GM21717 (cell line): ENCODE results near the gene SART1.
"Not testable (repeated sequence)": the region's sequence is repeated elsewhere in the genome, so short reads cannot be mapped to it uniquely, and the experiment has no call there.

Experiments used
- ATAC-seq: cut with Tn5 transposase; IDR thresholded peaks from one replicate; pipeline ENCODE4 v1.9.1; 2021; ENCODE audit warnings: mild to moderate bottlenecking, moderate library complexity; ENCODE audit not compliant: unreplicated experiment

SART1 gene

GRCh38 chr11:65931773-65932557, 29.6 kb upstream of the SART1 start:
- ATAC-seq = no peak

DNA sequence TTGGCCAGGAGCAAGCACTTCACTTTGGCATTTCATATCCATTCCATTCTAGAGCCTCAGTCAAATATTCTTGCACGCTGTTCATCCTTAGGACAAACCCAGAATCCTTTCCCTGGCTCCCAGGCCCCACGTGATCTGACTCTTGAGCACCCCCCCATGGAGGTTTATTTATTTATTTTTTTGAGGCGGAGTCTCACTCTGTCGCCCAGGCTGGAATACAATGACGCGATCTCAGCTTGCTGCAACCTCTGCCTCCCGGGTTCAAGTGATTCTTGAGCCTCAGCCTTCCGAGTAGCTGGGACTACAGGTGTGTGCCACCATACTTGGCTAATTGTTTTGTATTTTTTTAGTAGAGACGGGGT, 29.0 kb upstream of the SART1 start:
- no peak for ATAC-seq

DNA sequence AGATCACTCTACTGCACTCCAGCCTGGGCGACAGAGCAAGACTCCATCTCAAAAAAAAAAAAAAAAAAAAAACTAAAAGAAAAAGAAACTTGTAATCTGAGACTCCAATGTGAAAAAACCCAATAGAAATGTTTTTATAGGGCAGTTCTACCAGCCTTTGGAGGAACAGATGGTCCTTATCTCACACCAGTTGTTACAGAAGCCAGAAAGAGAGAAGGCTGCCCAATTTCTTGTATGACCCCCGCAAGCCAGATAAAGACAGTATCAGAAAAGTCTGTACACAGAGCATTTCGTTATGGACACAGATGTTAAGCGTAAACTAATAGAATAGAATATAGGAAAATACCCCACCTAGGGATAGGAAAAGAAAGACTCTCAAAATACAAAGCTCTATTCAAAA, 27.5 kb upstream of the SART1 start:
- ATAC-seq = no peak

DNA sequence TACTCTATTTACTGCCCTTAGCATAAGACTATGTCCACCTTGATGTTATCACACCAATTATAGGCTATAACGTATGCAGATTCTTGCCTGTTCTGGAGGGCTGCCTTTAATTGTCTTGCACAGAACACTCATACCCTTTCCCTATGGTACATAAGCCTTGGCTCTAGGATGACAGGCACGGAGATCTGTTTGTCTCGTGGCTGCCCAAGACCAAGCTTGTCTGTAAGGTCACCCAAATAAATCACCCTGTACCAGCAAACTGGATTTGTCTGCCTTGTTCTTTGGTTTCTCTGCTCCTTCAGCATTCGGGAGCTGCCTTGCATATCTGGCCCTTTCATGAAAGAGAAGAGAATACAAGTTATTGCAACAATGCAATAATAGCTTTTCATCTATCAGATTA, 23.8 kb upstream of the SART1 start:
- ATAC-seq = no peak

GRCh38 chr11:65941720-65942310, 19.7 kb upstream of the SART1 start:
- ATAC-seq = no peak

DNA sequence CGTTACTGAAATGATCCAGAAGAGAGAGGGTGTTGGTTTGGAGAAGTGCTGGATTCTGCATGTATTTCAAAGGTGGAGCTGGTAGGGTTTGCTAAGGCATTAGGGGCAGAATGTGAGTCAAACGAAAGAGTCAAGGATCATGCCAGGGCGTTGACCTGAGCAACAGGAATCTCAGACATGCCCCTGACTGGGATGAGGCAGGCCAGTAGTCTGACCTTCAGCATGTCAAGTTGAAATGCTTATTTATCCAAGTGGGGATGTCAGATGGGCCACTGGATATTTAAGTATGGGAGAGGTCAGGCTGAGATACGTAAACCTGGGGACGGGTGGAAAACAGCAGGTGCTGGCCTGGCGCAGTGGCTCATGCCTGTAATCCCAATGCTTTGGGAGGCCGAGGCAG, 19.0 kb upstream of the SART1 start:
- no peak for ATAC-seq

GRCh38 chr11:65944191-65944590, 17.3 kb upstream of the SART1 start:
- ATAC-seq = no peak

GRCh38 chr11:65944767-65945166, 16.8 kb upstream of the SART1 start:
- no peak for ATAC-seq

DNA sequence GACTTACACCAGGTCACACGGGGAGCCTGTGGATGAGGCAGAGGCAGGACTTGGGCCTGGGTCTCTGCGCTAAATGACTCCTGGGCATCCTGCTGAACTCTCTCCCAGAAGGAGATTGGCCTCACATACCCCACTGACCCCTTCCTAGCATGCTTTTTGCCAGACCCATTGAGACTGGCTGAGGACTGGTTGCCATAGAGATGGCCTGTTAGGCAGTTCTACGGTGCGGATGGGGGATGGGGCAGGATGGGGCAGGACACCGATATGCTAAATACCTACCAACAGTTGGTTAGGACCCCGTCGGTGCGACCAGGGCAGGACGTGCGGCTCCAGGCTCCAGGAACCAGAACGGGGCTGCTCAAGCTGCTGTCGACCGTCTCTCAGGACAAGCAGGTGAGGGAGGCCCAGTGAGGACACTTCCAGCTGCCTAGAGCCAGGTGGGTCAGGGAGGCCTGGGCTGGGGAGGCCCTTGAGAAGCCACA, 16.1 kb upstream of the SART1 start, which contains the start of gene TSGA10IP:
TSGA10IP (plus strand) TSS at position 51 of the 482 bp plus-strand sequence; CDS start at position 247, 196 bp downstream.
- ATAC-seq = no peak

DNA sequence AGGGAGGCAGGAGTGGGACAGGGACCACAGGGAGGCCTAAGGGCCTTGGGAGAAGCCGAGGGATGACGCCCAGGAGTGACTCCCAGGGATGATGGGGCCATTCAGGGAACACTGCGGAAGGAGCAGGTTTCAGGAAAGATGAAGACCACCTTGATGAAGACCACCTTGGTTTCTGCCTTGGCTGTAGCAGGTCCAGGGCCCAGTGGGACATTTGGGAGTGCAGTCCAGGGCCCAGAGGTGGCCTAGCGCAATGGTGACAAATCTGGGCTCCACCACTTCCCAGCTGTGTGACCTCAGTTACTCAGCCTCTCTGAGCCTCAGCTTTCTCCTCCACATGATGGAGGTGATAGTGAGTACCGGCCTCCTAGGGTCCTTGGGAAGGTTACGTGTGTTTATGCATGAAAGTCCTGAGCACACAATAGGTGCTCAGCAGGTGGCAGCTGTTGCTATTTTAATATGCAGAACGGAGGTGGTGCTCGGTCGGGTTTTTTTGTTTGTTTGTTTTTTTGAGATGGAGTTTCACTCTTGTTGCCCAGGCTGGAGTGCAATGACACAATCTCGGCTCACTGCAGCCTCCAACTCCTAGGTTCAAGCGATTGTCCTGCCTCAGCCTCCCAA, 15.5 kb upstream of the SART1 start:
- no peak for ATAC-seq

GRCh38 chr11:65946655-65947054, 14.9 kb upstream of the SART1 start:
- ATAC-seq = no peak

DNA sequence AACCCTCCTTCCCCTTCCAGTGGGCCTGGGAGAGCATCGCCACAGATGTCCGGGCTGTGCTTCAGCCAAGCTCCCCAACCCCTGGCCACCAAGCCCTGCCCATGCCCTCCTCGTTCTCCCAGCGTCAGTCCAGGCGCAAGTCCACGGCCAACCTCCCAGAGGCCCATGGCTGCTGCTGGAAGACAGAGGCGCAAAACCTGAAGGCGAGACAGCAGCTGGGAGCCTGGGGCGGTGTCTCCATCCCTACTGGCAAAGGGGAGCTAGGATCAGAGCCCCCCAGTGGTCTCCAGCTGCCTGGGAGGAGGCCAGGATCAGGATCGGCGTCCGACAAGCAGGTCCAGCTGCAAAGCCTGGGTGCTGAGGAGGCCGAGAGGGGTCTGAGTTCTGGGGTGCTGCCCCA, 14.4 kb upstream of the SART1 start:
- no peak for ATAC-seq

GRCh38 chr11:65947603-65948125, 13.9 kb upstream of the SART1 start:
- no peak for ATAC-seq

- ATAC-seq = not testable (repeated sequence)
Observed at GRCh38 chr11:65950711-65951110, 10.8 kb upstream of the SART1 start.

DNA sequence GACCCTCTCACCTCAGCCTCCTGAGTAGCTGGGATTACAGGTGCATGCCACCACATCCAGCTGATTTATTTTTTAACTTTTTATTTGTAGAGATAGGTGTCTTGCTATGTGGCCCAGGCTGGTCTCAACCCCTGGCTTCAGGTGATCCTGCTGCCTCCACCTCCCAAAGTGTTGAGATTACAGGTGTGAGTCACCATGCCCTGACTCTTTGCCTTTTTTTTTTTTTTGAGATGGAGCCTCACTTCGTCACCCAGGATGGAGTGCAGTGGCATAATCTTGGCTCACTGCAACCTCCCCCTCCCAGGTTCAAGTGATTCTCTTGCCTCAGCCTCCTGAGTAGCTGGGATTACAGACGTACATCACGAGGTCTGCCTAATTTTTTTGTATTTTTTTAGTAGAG, 9.9 kb upstream of the SART1 start:
- not testable (repeated sequence) for ATAC-seq

- no peak for ATAC-seq
Observed at GRCh38 chr11:65952052-65952521, 9.4 kb upstream of the SART1 start.

GRCh38 chr11:65953471-65953870, 8.1 kb upstream of the SART1 start:
- no peak for ATAC-seq

DNA sequence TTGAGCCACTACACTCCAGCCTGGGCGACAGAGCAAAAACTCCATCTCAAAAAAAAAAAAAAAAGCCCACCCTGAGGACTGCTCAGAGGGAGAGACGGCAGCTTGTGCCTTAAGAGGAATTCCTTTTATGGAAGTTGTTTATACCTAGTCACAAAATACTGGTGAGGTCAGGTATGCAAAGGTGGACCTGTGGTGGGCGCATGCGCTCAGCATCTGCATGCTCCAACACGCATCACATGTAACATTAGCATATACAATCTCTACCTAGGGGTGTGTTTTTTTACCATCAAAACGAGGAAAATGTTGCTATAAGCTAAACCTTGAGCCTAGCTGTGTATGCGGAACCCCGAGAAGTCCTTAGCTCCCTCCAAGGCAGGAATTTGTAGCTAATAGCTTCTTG, 6.8 kb upstream of the SART1 start:
- ATAC-seq = no peak

DNA sequence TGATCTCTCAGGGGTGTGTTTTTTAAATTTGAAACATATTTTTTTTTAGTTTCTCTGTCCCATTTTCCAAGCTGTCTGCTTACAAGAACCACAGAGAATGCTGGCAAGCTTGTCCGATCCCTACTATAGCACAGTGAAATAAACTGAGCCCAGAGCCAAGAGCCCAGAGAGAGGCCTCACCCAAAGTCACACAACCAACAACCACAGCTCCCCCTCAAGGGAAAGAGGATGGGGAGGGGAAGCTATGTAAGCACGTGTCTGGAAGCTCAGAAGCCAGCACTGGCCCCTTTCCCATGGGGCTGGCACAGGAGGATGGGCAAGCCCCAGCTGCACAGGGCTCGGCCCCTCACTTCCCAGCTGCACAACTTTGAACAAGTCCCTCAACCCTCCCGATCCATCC, 3.2 kb upstream of the SART1 start:
- no peak for ATAC-seq

DNA sequence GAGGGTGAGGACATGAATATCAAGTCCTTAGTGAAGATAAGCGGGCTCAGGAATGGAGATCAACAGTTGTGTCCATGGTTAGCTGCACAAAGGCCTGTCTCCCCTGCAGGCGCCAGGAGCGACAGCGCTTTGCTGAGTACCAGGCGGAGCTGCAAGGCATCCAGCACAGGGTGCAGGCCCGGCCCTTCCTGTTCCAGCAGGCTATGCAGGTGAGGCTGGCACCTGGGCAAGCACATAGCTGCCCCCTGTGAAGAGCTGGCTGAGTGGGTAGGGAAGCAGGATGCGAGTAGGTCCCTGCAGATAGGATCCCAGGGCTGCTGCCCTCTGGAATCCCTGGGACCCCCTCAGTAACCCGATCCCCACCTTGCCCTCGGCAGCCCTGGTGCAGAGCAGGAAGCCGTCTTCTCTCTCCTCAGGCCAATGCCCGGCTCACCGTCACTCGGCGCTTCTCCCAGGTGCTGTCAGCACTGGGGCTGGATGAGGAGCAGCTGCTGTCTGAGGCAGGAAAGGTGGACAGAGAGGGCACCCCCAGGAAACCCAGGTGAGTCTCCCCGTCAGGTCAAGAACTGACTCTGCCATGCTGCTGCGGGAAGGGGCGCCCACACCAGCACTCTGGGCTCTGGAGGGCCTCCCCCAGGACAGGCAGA, 2.6 kb upstream of the SART1 start:
- ATAC-seq = no peak

DNA sequence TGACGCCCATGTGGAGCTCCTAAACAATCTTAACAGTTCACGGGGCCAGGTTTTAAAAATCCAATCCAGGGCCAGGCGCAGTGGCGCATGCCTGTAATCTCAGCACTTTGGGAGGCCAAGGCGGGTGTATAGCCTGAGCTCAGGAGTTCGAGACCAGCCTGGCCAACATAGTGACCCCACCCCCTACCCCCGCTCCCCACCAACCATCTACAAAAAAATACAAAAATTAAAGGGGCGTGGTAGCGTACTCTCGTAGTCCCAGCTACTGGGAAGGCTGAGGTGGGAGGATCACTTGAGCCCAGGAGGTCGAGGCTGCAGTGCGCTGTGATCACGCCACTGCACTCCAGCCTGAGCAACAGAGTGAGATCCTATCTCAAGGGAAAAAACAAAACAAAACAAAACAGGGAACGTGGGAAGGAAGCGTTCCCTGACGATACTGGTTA, 689 bp upstream of the SART1 start:
- no peak for ATAC-seq
